ENCODE results near the gene P2RY11.

Gene P2RY11

GRCh38 chr19:10104130-10104513 lies 7.4 kb upstream of the P2RY11 start:
- Histone ChIP-seq H3K27me3 (ENCODE audit: low read depth) (no peaks in the 10 kb centered on the region), H3K4me1 (peaks cover 5% of the 10 kb centered on the region), H3K36me3 (replicated peaks) (peaks cover 23% of the 10 kb centered on the region), H3K4me3 (no peak overlapping the region), H3K9me3 (no peaks in the 10 kb centered on the region)
- in situ Hi-C loops (cut with MboI; ENCODE audit: low sequenced_read_pairs), result loop anchor here (10.0 kb wide), 1 partner anchor 169 kb away; the partner anchor contains the start of gene OLFM2
- DNase-seq (ENCODE audit: low spot score in 2 of 2), result no peak

GRCh38 chr19:10104665-10105508 lies 6.6 kb upstream of the P2RY11 start:
- Histone ChIP-seq H3K4me1 (peaks cover 5% of the 10 kb centered on the region), H3K27me3 (ENCODE audit: low read depth) (no peaks in the 10 kb centered on the region), H3K36me3 (replicated peaks) (peaks cover 31% of the 10 kb centered on the region), H3K9me3 (no peaks in the 10 kb centered on the region), H3K4me3 (no peak overlapping the region)
- no peak for DNase-seq (ENCODE audit: low spot score in 2 of 2)
- in situ Hi-C loops (cut with MboI; ENCODE audit: low sequenced_read_pairs), result loop anchor here (10.0 kb wide), 1 partner anchor 170 kb away; the partner anchor contains the start of gene OLFM2

- in situ Hi-C loops (cut with MboI; ENCODE audit: low sequenced_read_pairs), result loop anchor here (10.0 kb wide), 1 partner anchor 171 kb away; the partner anchor contains the start of gene OLFM2
- H3K36me3 ChIP-seq (replicated peaks), result peaks cover 38% of the 10 kb centered on the region
- H3K9me3 ChIP-seq, result no peaks in the 10 kb centered on the region
- peaks cover 5% of the 10 kb centered on the region for H3K4me1 ChIP-seq
- peak overlapping the region; percentile 85 for H3K4me3 ChIP-seq
- DNase-seq (ENCODE audit: low spot score in 2 of 2), result no peak
- no peaks in the 10 kb centered on the region for H3K27me3 ChIP-seq (ENCODE audit: low read depth)
Observed at GRCh38 chr19:10105509-10106099, 5.9 kb upstream of the P2RY11 start.

GRCh38 chr19:10106100-10106936 lies 5.2 kb upstream of the P2RY11 start, which contains the start of gene PPAN:
PPAN (plus strand) TSS chr19:10106362; CDS start chr19:10106395, 33 bp downstream.
- Histone ChIP-seq H3K36me3 (replicated peaks) (peaks cover 45% of the 10 kb centered on the region), H3K9me3 (no peaks in the 10 kb centered on the region), H3K4me1 (peaks cover 5% of the 10 kb centered on the region), H3K4me3 (peak within 1 kb of the TSS; percentile 85), H3K27me3 (ENCODE audit: low read depth) (no peaks in the 10 kb centered on the region)
- DNase-seq (ENCODE audit: low spot score in 2 of 2), result peak; percentile 99
- in situ Hi-C loops (cut with MboI; ENCODE audit: low sequenced_read_pairs), result loop anchor here (10.0 kb wide), 1 partner anchor 172 kb away; the partner anchor contains the start of gene OLFM2

- peak overlapping the region; percentile 85 for H3K4me3 ChIP-seq
- H3K4me1 ChIP-seq, result peaks cover 5% of the 10 kb centered on the region
- peaks cover 50% of the 10 kb centered on the region for H3K36me3 ChIP-seq (replicated peaks)
- H3K27me3 ChIP-seq (ENCODE audit: low read depth), result no peaks in the 10 kb centered on the region
- no peaks in the 10 kb centered on the region for H3K9me3 ChIP-seq
- no peak for DNase-seq (ENCODE audit: low spot score in 2 of 2)
- in situ Hi-C loops (cut with MboI; ENCODE audit: low sequenced_read_pairs), result loop anchor here (10.0 kb wide), 1 partner anchor 172 kb away; the partner anchor contains the start of gene OLFM2
Observed at GRCh38 chr19:10107254-10107653, 4.2 kb upstream of the P2RY11 start.

GRCh38 chr19:10107817-10108367 lies 3.6 kb upstream of the P2RY11 start:
- Histone ChIP-seq H3K9me3 (no peaks in the 10 kb centered on the region), H3K4me3 (peak overlapping the region; percentile 85; the same call in 1 of the 2 replicates), H3K4me1 (peaks cover 5% of the 10 kb centered on the region), H3K27me3 (ENCODE audit: low read depth) (no peaks in the 10 kb centered on the region), H3K36me3 (replicated peaks) (peaks cover 50% of the 10 kb centered on the region)
- in situ Hi-C loops (cut with MboI; ENCODE audit: low sequenced_read_pairs), result loop anchor here (10.0 kb wide), 1 partner anchor 173 kb away; the partner anchor contains the start of gene OLFM2
- no peak for DNase-seq (ENCODE audit: low spot score in 2 of 2)

GRCh38 chr19:10109528-10109927 lies 2.0 kb upstream of the P2RY11 start:
- no peaks in the 10 kb centered on the region for H3K27me3 ChIP-seq (ENCODE audit: low read depth)
- no peaks in the 10 kb centered on the region for H3K9me3 ChIP-seq
- no peak for DNase-seq (ENCODE audit: low spot score in 2 of 2)
- no peak overlapping the region for H3K4me3 ChIP-seq
- H3K36me3 ChIP-seq (replicated peaks), result peaks cover 59% of the 10 kb centered on the region
- H3K4me1 ChIP-seq, result peaks cover 5% of the 10 kb centered on the region
- in situ Hi-C loops (cut with MboI; ENCODE audit: low sequenced_read_pairs), result loop anchor here (10.0 kb wide), 1 partner anchor 175 kb away; the partner anchor contains the start of gene OLFM2

GRCh38 chr19:10110076-10110971 lies 1.2 kb upstream of the P2RY11 start:
- no peak overlapping the region for H3K4me3 ChIP-seq
- in situ Hi-C loops (cut with MboI; ENCODE audit: low sequenced_read_pairs), result no loop called here
- peaks cover 5% of the 10 kb centered on the region for H3K4me1 ChIP-seq
- H3K36me3 ChIP-seq (replicated peaks), result peaks cover 65% of the 10 kb centered on the region
- no peak for DNase-seq (ENCODE audit: low spot score in 2 of 2)
- H3K9me3 ChIP-seq, result no peaks in the 10 kb centered on the region
- no peaks in the 10 kb centered on the region for H3K27me3 ChIP-seq (ENCODE audit: low read depth)

- Histone ChIP-seq H3K4me1 (peaks cover 5% of the 10 kb centered on the region), H3K9me3 (no peaks in the 10 kb centered on the region), H3K27me3 (ENCODE audit: low read depth) (no peaks in the 10 kb centered on the region), H3K4me3 (no peak overlapping the region), H3K36me3 (replicated peaks) (peaks cover 72% of the 10 kb centered on the region)
- in situ Hi-C loops (cut with MboI; ENCODE audit: low sequenced_read_pairs), result no loop called here
- no peak for DNase-seq (ENCODE audit: low spot score in 2 of 2)
Observed at GRCh38 chr19:10110972-10111317, 548 bp upstream of the P2RY11 start.

GRCh38 chr19:10112037-10112761 lies 706 bp downstream of the P2RY11 start:
- in situ Hi-C loops (cut with MboI; ENCODE audit: low sequenced_read_pairs), result no loop called here
- DNase-seq (ENCODE audit: low spot score in 2 of 2), result no peak

GRCh38 chr19:10112895-10113591 lies 1.6 kb downstream of the P2RY11 start:
- H3K36me3 ChIP-seq (replicated peaks), result peaks cover 80% of the 10 kb centered on the region

More at GRCh38 chr19:10112037-10112761, 706 bp downstream of the P2RY11 start:
- peaks cover 3% of the 10 kb centered on the region for H3K4me1 ChIP-seq
- peaks cover 80% of the 10 kb centered on the region for H3K36me3 ChIP-seq (replicated peaks)
- H3K4me3 ChIP-seq, result no peak overlapping the region
- H3K27me3 ChIP-seq (ENCODE audit: low read depth), result no peaks in the 10 kb centered on the region
- no peaks in the 10 kb centered on the region for H3K9me3 ChIP-seq

More at GRCh38 chr19:10112895-10113591, 1.6 kb downstream of the P2RY11 start:
- Histone ChIP-seq H3K27me3 (ENCODE audit: low read depth) (no peaks in the 10 kb centered on the region), H3K4me1 (no peaks in the 10 kb centered on the region), H3K4me3 (no peak overlapping the region), H3K9me3 (no peaks in the 10 kb centered on the region)
- DNase-seq (ENCODE audit: low spot score in 2 of 2), result peak in 1 of 2 experiments; percentile 84
- in situ Hi-C loops (cut with MboI; ENCODE audit: low sequenced_read_pairs), result no loop called here

All from HAP-1 (cell line).